Bladder microvascular endothelial cell (primary cell): ENCODE data around the gene C10orf95. TPM values are rescaled to one million over a fixed set of nuclear protein-coding genes. Genes with fewer than 3 reads are reported as not detected.

ENCODE experiments used
- total RNA-seq: library from RNA; depleted of rRNA; stranded (reverse); fragments of >200 nt; gene quantifications from 2 replicates; pipeline ENCODE4 v1.2.3, GENCODE V29; 2014

The C10orf95 gene, protein sequence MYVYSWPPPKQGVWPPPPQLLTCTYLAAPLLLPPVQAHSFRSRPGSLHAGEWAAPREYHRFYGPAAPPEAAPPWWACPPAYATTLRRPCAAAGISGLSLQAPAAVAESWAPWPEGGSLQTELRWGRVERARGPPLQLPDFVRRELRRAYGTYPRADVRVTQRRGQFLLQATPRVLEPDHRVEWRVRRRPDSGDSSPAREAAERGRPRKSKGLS
- total RNA-seq: not detected in 2 replicates

DNA sequence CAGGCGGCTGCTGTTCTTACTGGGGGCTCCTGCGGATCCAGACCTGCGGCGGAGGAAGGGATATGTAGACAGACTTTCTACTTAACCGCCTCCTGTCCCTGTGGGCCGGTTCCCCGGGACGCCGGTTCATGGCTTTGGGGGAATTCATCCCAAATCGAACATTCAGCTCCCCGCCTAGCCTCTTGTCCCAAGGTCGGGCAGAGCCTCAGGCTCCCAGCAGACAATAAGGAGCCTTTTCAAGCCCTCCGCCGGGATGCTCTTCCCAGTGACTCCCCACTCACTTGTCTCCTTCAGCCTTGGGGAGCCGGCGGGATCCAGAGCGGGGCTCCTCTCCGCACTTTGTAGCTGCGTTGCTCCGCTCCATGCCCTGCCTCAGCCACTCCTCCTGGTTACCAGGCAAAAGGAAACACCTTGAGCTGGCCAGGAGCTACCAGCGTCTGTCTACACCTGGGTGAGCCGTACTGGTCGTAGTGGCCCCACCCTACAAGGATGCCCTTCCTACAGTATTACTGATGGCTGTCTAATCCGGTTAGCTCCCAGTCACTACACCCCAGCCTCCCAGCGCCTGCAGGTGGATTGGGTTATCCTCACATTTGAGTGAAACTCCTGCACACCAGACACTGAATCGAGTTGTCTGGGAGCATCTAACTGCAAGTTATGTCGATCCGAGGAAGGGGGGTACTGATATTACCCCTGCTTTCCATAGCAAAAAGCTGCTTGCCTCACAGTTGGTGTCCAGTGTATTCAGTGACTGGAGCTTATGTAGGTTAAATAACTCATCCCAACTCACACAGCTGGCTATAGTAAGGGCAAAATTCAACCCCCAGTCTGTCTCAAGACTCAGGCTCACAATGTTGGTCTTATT is at the start of gene C10orf95:
Gene C10orf95 (minus strand): TSS at position 439 of the 865 bp plus-strand sequence. CDS start 450 bp downstream, outside the sequence.

DNA sequence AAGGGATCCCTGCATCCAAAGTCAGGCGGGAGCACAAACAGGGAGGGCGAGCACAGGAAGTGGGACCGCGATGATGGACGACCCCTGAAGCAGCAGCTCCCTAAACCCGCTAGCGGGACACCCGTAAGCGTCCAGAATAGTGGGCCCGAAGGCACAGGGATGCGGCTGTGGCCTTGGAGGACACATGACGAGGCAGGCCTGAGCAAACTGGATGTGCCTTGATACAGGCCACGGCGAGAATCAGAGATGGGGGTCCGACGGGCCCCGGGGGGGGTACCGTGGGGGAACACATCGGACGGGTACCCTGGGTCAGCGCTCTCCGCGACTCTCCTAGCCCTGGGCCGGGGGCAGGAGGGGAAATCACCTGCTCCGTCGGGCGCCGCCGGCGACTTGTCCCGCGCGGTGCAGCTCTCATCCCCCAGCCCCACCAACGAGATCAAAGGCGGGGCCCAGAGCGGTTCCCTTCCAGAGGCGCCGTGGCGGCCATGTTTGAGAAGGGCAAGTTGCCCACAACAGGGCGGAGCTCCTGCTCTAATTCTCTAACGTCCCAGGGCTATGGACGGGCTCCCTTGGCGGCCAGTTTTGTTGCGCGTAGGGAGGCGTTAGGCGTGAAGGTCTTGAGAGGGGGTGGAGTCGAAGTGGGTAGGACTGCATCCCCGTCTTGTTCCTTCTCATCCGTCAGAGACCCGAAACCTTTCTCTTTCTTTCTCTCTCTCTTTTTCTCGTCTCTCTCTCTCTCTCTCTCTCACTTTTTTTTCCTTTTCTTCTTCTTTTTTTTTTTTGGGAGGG is 19.0 kb downstream of the C10orf95 start, which contains the start of gene CUEDC2:
Gene CUEDC2 (minus strand): TSS at position 413 of the 789 bp plus-strand sequence. CDS start 7,386 bp downstream, outside the sequence.

DNA sequence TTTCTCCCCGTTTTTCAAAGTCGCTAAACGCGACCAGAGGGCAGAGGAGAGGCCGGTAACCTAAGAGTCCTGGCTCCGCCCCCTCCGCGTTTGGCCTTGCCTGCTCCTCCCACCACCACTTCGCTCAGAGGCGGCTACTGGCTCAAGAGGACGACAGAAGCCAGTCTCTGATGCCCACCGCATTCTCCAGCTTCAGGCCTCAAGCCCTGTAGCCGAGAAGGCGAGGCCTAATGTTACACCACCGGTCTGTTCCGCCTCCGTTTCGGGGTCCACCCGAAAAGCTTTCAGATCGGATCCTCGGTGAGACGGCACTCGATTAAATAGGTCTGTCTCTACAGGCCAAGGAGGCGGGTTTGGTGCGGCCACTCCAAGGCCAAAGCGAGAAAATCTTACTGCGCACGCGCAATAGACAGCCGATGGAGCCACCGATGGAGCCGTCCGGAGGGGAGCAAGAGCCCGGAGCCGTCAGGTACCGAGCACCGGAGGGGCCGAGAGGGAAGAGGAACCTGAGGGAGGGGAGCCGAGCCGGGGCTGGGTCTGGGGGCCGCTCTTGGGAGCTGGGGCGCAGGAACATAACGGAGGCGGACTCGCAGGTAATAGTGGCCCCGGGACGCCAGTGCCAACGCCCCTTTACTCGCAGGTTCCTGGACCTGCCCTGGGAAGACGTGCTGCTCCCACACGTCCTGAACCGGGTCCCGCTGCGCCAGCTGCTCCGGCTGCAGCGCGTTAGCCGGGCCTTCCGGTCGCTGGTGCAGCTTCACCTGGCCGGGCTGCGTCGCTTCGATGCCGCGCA is 30.4 kb downstream of the C10orf95 start, which contains the start of gene FBXL15:
Gene FBXL15 (plus strand): TSS at position 123 of the 793 bp plus-strand sequence. CDS start 294 bp downstream, at position 417.

DNA sequence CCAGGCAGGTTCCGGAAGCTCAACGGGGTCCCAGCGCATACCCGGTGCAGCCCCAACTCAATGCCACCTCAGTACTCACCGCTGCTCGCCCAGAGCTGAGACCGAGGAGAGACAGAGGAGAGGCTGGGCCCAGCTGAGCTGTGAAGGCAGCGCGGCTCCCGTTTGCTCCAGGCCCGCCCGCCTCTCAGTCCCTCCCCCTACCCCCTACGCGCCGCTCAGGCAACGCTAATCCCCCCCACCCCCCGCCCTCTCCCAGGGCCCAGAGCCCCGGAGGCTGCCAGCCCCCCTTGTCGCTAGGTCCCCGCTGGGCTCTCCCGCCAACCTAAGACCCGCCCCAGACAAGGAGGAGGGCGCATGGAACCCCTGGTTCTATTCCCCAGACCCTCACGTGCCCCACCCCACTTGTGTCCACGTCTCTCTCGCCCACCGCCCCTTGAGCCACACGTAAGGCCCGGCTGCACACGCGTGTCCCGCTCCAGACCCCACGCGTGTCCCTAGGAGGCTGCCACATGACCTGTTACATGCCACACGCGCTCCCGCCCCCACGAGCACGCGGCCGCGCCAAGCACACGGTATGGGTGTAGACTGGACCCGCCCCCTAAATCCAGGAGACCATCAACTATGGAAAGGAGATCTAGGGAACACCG is 32.6 kb downstream of the C10orf95 start, which contains the start of gene PSD:
Gene PSD (minus strand): TSS at position 164 of the 647 bp plus-strand sequence. CDS start 1,747 bp downstream, outside the sequence.

Other genes starting within 250 kb of the C10orf95 start
- not detected in 2 replicates for gene ELOVL3, start 225.2 kb downstream of the C10orf95 start, total RNA-seq
- gene PITX3, start 210.0 kb downstream of the C10orf95 start, total RNA-seq: not detected in 2 replicates
- 12.6 and 31.8 TPM in 2 replicates for gene GBF1, start 206.0 kb downstream of the C10orf95 start, total RNA-seq
- gene NFKB2, start 55.8 kb downstream of the C10orf95 start, total RNA-seq: 18.5 and 65.1 TPM in 2 replicates
- gene PSD, start 32.8 kb downstream of the C10orf95 start, total RNA-seq: under 0.01 and 0.44 TPM in 2 replicates
- gene FBXL15, start 30.7 kb downstream of the C10orf95 start, total RNA-seq: 5.5 and 7.6 TPM in 2 replicates
- gene CUEDC2, start 19.0 kb downstream of the C10orf95 start, total RNA-seq: 33.3 and 41.8 TPM in 2 replicates
- gene ACTR1A, start 51.2 kb upstream of the C10orf95 start, total RNA-seq: 154 and 207 TPM in 2 replicates
- 2.3 and 6.9 TPM in 2 replicates for gene SUFU, start 52.4 kb upstream of the C10orf95 start, total RNA-seq
- gene TRIM8, start 192.9 kb upstream of the C10orf95 start, total RNA-seq: 48.4 and 72.8 TPM in 2 replicates